ENCODE data around the gene FUT3.
"Not testable (repeated sequence)": the region's sequence is repeated elsewhere in the genome, so short reads cannot be mapped to it uniquely, and the experiment has no call there.

Gene FUT3

GRCh38 chr19:5844456-5845433, 6.5 kb downstream of the FUT3 start:
- DNase-seq: no peak

- no peak for DNase-seq
Measured at GRCh38 chr19:5843295-5843927, 7.8 kb downstream of the FUT3 start.

GRCh38 chr19:5841735-5842111, 9.5 kb downstream of the FUT3 start:
- not testable (repeated sequence) for DNase-seq

- no peak for DNase-seq
Measured at GRCh38 chr19:5839065-5840017, 11.9 kb downstream of the FUT3 start, which contains the start of gene FUT6. TSS of gene FUT6 (minus strand) at chr19:5839702. CDS start at chr19:5832567, 7,135 bp downstream.

GRCh38 chr19:5838353-5839064, 12.7 kb downstream of the FUT3 start:
- no peak for DNase-seq

GRCh38 chr19:5837761-5838352, 13.4 kb downstream of the FUT3 start:
- no peak for DNase-seq

GRCh38 chr19:5832527-5833216, 18.6 kb downstream of the FUT3 start:
- DNase-seq: no peak

- DNase-seq: no peak
Measured at GRCh38 chr19:5832061-5832460, 19.2 kb downstream of the FUT3 start.

GRCh38 chr19:5831159-5831558, 20.1 kb downstream of the FUT3 start:
- no peak for DNase-seq

- DNase-seq: no peak
Measured at GRCh38 chr19:5829567-5830310, 21.5 kb downstream of the FUT3 start.

- peak; percentile 11 for DNase-seq
Measured at GRCh38 chr19:5828661-5829566, 22.3 kb downstream of the FUT3 start.

- peak; percentile 94 for DNase-seq
Measured at GRCh38 chr19:5827891-5828660, 23.2 kb downstream of the FUT3 start.

GRCh38 chr19:5827342-5827890, 23.8 kb downstream of the FUT3 start:
- DNase-seq: no peak

GRCh38 chr19:5826531-5827341, 24.5 kb downstream of the FUT3 start:
- peak; percentile 7 for DNase-seq

GRCh38 chr19:5825178-5825577, 26.1 kb downstream of the FUT3 start:
- DNase-seq: no peak

GRCh38 chr19:5824751-5825150, 26.5 kb downstream of the FUT3 start:
- DNase-seq: no peak

- no peak for DNase-seq
Measured at GRCh38 chr19:5823579-5824281, 27.5 kb downstream of the FUT3 start.

All from activated naive CD4-positive, alpha-beta T cell treated with Interleukin-2 at 50 U/mL for 16 hours (primary cell).